HG03064 (cell line): ENCODE data around the gene MMAB.

ENCODE experiments used
- ATAC-seq: cut with Tn5 transposase; IDR thresholded peaks from one replicate; pipeline ENCODE4 v1.9.1; 2021; ENCODE audit warnings: low read depth; ENCODE audit not compliant: unreplicated experiment

The MMAB gene

DNA sequence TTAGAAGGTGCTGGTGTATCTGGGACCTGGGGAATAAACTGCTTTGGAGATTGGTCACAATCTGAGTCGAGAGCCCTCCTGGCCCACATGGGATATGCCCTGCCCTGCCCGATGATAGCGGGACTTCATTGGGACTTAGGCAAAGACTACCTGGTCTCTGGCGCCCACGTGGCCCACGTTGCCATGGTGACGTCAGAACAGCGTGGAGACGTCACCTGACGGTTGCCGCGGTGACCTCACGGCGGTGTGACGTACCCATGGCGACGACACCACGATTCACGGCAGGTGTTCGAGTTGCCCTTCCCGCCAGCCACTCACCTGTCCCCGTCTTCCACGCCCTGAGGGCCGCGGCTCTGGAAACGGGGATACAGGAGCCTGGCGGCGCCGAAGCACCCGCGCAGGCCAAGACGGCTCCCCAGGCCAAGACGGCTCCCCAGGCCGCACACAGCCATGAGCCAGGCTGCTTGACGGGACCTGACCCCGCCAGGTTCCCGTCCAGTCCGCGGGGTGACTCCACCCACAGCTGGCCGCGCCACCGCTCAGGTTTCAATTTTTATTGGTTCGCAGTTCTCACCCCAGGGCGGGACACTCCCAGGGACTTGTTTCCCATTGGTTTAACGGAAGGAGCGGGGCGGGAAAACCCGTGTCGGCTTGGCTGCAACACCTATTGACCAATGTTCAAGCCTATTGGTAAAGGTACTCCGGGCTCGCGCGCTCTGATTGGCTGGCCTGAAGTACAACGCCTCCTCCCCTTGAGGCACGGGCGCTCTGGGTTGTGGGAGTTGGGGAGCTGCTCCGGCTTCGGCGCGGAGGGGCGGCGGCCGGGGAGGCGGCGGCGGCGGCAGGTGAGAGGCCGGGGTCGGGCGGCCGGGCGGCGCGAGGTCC lies at the start of gene MMAB, which contains the start of gene MVK:
MMAB (minus strand) TSS at position 476 of the 885 bp plus-strand sequence; CDS start at position 452, 24 bp downstream.
MVK (plus strand) TSS at position 766 of the 885 bp plus-strand sequence. CDS start 1,029 bp downstream, outside the sequence.
- ATAC-seq, result peak; percentile 90

GRCh38 chr12:109621901-109622364 lies 48.6 kb upstream of the MMAB start:
- ATAC-seq, result no peak

DNA sequence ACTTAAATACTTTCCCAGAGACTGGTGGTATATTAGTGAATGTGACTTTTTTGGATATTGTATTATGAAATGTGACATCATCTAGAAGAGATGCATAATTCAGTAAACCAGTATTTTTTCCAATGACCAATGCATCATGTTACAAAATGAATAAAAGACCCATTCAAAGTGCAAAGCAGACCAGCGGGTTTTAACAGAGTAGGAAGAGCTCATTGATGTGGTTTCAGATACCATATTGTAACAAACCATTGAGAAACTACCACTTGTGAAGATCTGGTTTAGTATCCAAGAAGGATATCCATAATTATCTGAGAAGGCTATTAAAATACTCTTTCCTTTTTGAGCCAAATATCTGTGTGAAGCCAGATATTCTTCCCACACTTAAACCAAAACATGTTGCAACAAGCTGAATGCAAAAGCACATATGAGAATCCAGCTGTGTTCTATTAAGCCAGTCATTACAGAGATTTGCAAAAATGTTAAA lies 47.9 kb upstream of the MMAB start:
- no peak for ATAC-seq

DNA sequence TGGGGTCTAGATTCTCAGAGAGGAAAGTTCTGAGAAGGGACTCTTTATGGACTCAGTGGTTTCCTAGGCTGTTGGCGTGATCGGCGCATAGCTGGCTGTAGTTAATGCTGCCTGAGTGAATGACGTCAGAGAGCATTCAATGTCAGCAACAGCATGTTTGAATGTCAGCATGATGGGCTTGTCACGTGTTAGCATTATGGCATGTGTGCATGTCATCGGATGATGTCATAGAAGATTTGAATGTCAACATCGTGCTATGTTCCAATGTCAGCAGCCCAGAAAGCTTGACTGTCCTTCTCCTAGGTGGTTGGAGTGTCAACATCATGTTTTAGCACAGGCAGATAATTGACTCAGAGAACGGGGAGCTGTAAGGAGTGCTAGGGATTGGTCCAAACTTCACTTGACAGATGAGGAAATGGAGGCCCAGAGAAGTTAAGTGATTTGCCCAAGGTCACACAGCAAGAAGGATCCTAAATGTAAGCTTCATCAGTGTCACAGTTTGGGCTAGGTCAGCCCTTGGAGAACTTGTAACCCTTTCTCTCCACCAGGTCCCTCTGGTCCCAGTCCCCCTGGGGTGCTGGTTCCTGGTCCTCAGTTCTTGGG lies 45.8 kb upstream of the MMAB start:
- no peak for ATAC-seq

DNA sequence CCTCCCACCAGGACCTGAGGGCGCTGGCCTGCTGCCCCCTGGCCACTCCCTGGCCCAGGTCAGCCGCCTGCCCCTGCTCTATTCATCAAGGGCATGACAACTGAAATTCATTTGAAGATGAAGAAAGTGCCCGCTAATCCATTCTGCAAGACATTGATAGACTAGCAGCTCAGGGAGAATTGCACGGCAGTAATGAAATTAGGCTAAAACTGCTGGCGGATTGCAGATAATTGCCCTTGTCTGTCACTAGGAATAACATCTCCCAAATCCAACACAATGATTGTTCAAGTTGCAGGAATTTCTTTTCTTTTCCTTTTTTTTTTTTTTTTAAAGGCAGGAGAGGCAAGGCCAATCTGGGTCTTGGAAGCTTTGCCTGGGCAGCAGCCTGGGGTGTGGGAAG lies 44.8 kb upstream of the MMAB start:
- no peak for ATAC-seq

GRCh38 chr12:109617491-109617890 lies 44.2 kb upstream of the MMAB start:
- ATAC-seq, result no peak

GRCh38 chr12:109615556-109616229 lies 42.4 kb upstream of the MMAB start:
- ATAC-seq, result no peak

DNA sequence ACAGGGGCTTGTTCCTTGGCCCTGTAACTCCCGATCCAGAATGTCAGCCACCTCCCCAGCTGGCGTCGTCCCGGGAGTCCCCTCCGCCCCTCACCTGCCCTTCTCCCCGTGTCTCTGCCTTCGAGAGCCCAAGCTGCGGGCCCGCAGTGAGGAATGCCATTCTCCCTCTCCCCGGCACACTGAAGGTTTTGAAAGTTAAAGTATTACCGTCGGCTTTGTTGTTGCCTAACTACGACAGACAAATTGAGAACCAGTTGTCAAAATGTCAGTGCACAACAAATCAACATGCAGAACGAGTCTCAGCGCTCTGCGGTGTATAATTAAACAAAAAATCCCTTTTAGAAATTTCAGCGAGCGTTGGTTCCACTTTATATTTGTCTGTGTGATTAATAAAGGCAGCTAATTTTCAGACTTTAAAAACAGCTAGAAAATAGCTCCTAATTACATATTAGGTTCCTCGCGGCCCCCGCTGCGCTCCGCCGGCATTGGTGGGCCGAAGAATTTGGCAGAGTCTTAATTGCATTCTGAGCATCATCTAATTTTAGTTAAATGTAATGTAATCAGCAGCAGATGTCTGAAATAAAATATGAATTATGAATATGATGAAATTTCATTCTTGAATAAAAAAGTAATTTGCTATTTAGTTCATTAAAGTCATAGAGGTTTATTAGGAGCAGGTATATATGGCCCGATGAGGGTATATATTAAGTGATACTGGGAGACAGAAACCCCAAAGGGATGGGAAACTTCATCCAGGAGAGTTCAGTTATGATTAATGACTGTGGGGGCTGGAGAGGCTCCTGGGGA lies 40.5 kb upstream of the MMAB start:
- ATAC-seq, result no peak

GRCh38 chr12:109612975-109613502 lies 39.7 kb upstream of the MMAB start:
- no peak for ATAC-seq

DNA sequence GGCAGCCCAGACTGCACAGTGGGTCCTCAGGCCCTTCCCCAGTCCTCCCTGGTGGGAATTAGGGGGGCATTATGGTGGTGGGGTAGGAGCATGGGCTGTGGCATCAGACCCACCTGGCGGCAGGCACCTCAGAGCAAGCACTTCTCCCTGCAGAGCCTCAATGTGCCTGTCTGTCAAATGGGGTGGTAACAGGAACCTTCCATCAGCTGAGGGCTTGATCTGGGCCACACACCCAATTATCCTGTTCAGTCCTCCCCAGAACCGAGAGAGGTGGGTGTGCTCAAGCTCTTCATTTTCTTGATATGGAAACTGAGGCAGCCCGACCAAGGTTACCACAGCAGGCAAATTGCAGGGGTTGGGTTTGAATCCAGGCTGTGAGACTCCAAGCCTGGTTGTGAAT lies 38.7 kb upstream of the MMAB start:
- no peak for ATAC-seq

- no peak for ATAC-seq
These were observed 37.9 kb upstream of the MMAB start for GRCh38 chr12:109611223-109611622.

DNA sequence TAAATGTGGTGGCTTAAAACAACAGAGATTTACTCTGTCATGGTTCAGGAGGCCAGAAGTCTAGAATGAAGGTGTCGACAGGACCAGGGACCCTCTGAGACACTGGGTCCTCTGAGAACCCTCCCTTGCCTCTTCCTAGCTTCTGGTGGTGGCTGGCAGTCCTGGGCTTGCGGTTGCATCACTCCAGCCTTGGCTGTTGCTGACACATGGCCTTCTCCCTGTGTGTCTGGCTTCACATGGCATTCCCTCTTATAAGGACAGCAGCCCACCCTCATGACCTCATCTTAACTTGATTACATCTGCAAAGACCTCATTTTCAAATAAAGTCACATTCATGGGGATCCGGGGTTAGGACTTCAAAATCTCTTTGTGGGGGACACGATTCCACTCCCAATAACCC lies 37.2 kb upstream of the MMAB start:
- ATAC-seq, result no peak

GRCh38 chr12:109609342-109609741 lies 36.0 kb upstream of the MMAB start:
- ATAC-seq, result no peak

DNA sequence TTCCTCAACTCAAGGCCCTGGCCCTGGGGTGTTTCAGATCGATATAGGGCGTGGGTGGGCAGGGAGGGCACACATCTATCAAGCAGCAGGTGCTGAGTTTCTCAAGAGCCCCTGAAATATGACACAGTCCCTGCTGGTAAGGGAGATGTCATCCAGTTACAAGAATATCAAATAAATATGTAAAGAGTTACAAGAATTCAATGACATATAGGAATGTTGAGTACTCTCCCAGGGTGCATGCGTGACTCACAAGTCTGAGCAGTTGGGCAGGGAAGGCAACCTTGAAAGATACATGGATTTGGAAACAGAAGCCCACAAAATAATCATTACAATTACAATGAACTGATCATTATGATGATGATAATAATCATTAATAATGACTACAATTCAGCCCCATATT lies 35.5 kb upstream of the MMAB start:
- ATAC-seq, result no peak

DNA sequence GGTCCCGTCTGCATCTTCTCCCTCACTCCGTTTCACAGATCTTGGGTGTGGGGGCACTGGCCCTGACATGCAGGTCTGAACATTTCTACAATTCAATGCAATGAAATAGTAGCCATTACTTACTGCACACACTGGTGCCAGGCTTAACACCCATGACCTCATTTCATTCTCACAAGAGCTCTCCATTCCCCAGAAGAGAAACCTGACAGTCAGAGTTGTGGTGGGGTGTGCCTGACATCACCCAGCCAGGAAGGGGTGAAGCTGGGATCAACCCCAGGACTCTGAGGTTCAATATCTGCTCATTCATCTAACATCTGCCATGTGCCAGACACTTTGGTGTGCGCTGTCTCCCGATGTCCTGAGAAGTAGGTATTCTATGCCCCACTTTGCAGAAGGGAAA lies 35.0 kb upstream of the MMAB start:
- ATAC-seq, result no peak

- no peak for ATAC-seq
These were observed 34.3 kb upstream of the MMAB start for GRCh38 chr12:109607618-109608017.

GRCh38 chr12:109606320-109607028 lies 33.2 kb upstream of the MMAB start:
- ATAC-seq, result no peak

DNA sequence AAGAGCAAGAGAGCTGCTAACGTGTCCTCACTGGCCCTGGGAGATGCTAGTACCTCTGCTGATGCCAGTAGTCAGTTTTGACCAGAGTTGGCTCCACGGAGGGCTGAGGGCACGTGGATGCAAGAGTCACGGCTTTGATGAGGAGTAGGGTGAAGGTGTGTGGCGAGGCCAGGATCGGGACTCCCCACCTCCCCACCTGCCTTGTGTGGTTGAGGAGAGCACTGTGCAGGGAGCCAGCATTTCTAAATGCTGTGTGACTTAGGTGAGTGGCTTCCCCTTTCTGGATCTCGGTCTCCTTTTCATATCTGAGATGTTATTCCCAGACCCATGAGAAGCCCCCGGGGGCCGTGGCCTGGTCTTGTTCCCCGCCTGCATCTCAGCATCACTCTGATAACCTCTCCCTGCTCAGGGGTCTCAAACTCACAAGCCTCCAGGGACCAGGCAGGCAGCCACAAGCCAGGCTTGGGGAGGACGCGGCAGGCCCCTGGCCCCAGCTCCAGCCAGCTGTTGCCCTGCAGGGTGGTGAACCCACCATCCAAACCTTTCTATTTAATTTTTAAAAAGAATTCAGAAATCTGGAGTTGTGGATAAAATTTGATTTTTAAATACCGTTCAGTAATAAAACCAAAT lies 32.4 kb upstream of the MMAB start:
- ATAC-seq, result no peak

- no peak for ATAC-seq
These were observed 31.7 kb upstream of the MMAB start for GRCh38 chr12:109605016-109605415.
